Mesenchymal stem cell (in vitro differentiated cells and primary cell): ENCODE measurements around the gene ZNF879.

Experiments
- DNase-seq: peaks from one replicate; pipeline ENCODE4 v3.0.0-alpha.2; 2013
- H2AFZ ChIP-seq: one replicate; pipeline ENCODE4 v1.6.1; 2013; ENCODE audit warnings: low read depth, mild to moderate bottlenecking, control low read depth, inconsistent platforms, low read length, moderate library complexity
- H2AK5ac ChIP-seq: 2 replicates; pipeline ENCODE4 v1.6.1; 2013; ENCODE audit warnings: low read length, moderate library complexity, mild to moderate bottlenecking, inconsistent platforms; ENCODE audit not compliant: severe bottlenecking
- H2BK120ac ChIP-seq: one replicate; pipeline ENCODE4 v1.6.1; 2013; ENCODE audit warnings: low read depth, mild to moderate bottlenecking, inconsistent platforms, low read length, moderate library complexity
- H2BK12ac ChIP-seq, 2 experiments: one replicate each; pipeline ENCODE4 v1.6.1; 2013; ENCODE audit warnings: inconsistent platforms in 2 of 2, low read length in 2 of 2, mild to moderate bottlenecking in 2 of 2, moderate library complexity in 2 of 2, control low read depth in 1 of 2
- H2BK15ac ChIP-seq: one replicate; pipeline ENCODE4 v1.6.1; 2013; ENCODE audit warnings: mild to moderate bottlenecking, low read depth, inconsistent platforms; ENCODE audit not compliant: poor library complexity, severe bottlenecking
- H2BK5ac ChIP-seq: 2 replicates; pipeline ENCODE4 v1.6.1; 2013; ENCODE audit warnings: low read depth, mild to moderate bottlenecking, low read length, control low read depth, inconsistent platforms; ENCODE audit not compliant: poor library complexity, severe bottlenecking
- H3K14ac ChIP-seq, 2 experiments: one replicate each; pipeline ENCODE4 v1.6.1; 2013; ENCODE audit warnings: inconsistent platforms in 2 of 2, low read length in 2 of 2, control low read depth in 1 of 2, mild to moderate bottlenecking in 1 of 2, moderate library complexity in 1 of 2
- H3K18ac ChIP-seq, 2 experiments: one replicate each; pipeline ENCODE4 v1.6.1; 2013; ENCODE audit warnings: inconsistent platforms in 2 of 2, low read length in 2 of 2, control low read depth in 1 of 2, low read depth in 1 of 2, mild to moderate bottlenecking in 1 of 2
- H3K23ac ChIP-seq, 2 experiments: one replicate each; pipeline ENCODE4 v1.6.1; 2013; ENCODE audit warnings: inconsistent platforms in 2 of 2, low read length in 2 of 2, mild to moderate bottlenecking in 2 of 2, moderate library complexity in 2 of 2, control low read depth in 1 of 2
- H3K27ac ChIP-seq: 2 replicates; pipeline ENCODE4 v1.5.1; 2013; ENCODE audit warnings: mild to moderate bottlenecking, moderate library complexity, low read length, control low read depth, inconsistent platforms; ENCODE audit not compliant: poor library complexity, severe bottlenecking
- H3K27me3 ChIP-seq, 2 experiments: 2 replicates each; pipeline versions ENCODE4 v1.6.1 to v1.7.0; 2013; ENCODE audit warnings: low read length in 2 of 2, mild to moderate bottlenecking in 2 of 2, moderate library complexity in 2 of 2, control low read depth in 1 of 2, inconsistent platforms in 1 of 2; ENCODE audit not compliant: control insufficient read depth in 1 of 2, insufficient read depth in 1 of 2
- H3K36me3 ChIP-seq, 2 experiments: 2 replicates each; pipeline versions ENCODE4 v1.6.1 to v1.7.0; 2013; ENCODE audit warnings: low read length in 2 of 2, control low read depth in 1 of 2, inconsistent platforms in 1 of 2, low read depth in 1 of 2, mild to moderate bottlenecking in 1 of 2; ENCODE audit not compliant: insufficient read depth in 2 of 2, control insufficient read depth in 1 of 2
- H3K4ac ChIP-seq, 2 experiments: one replicate each; pipeline ENCODE4 v1.6.1; 2013; ENCODE audit warnings: inconsistent platforms in 2 of 2, low read length in 2 of 2, mild to moderate bottlenecking in 2 of 2, moderate library complexity in 2 of 2, control low read depth in 1 of 2, low read depth in 1 of 2
- H3K4me1 ChIP-seq: 2 replicates; pipeline ENCODE4 v1.6.1; 2013; ENCODE audit warnings: low read depth, low read length, control low read depth; ENCODE audit not compliant: control insufficient read depth, insufficient read depth
- H3K4me2 ChIP-seq: 2 replicates; pipeline ENCODE4 v1.6.1; 2013; ENCODE audit warnings: low read length, mild to moderate bottlenecking, inconsistent platforms; ENCODE audit not compliant: poor library complexity, severe bottlenecking
- H3K4me3 ChIP-seq, 2 experiments: 2 replicates each; pipeline versions ENCODE4 v1.5.1 to v1.7.0; 2013; ENCODE audit warnings: low read length in 2 of 2, mild to moderate bottlenecking in 2 of 2, control low read depth in 1 of 2, low read depth in 1 of 2; ENCODE audit not compliant: insufficient read depth in 1 of 2
- H3K79me1 ChIP-seq: replicated peaks from 2 replicates; pipeline ENCODE4 v1.6.1; 2013; ENCODE audit warnings: mild to moderate bottlenecking, control low read depth, low read length, inconsistent platforms; ENCODE audit not compliant: poor library complexity, severe bottlenecking
- H3K9ac ChIP-seq: 2 replicates; pipeline ENCODE4 v1.7.0; 2013; ENCODE audit warnings: mild to moderate bottlenecking, low read length, moderate library complexity
- H3K9me3 ChIP-seq: 2 replicates; pipeline ENCODE4 v1.7.0; 2013; ENCODE audit warnings: mild to moderate bottlenecking, low read length; ENCODE audit not compliant: control insufficient read depth
- H4K8ac ChIP-seq: one replicate; pipeline ENCODE4 v1.6.1; 2013; ENCODE audit warnings: inconsistent platforms, mild to moderate bottlenecking, low read length, moderate library complexity
- H4K91ac ChIP-seq: one replicate; pipeline ENCODE4 v1.6.1; 2013; ENCODE audit warnings: mild to moderate bottlenecking, low read length, inconsistent platforms
- WGBS: methylation state at CpG from one replicate; pipeline ENCODE4 v1.1.7; 2013; ENCODE audit warnings: mixed read lengths; 5-methylcytosine and 5-hydroxymethylcytosine counted together

ZNF879 gene

GRCh38 chr5:178993955-178994579 lies 29.5 kb upstream of the ZNF879 start:
- H3K79me1 ChIP-seq: no peaks in the 10 kb centered on the region
- no peak overlapping the region for H3K14ac ChIP-seq
- no peak overlapping the region for H2AK5ac ChIP-seq

GRCh38 chr5:178994580-178995340 lies 28.8 kb upstream of the ZNF879 start, which contains the start of gene GRM6:
Gene GRM6 (minus strand): TSS chr5:178995320. CDS start chr5:178994944, 376 bp downstream.
- WGBS: 73% methylated on average over 75 of the region's 97 CpGs
- no peak within 1 kb of the TSS for H4K91ac ChIP-seq

More at GRCh38 chr5:178993955-178994579, 29.5 kb upstream of the ZNF879 start:
- peaks cover 2% of the 10 kb centered on the region for H3K4me1 ChIP-seq
- H2BK120ac ChIP-seq: no peak overlapping the region
- DNase-seq: no peak
- no peak overlapping the region for H4K8ac ChIP-seq
- no peak overlapping the region for H3K4me3 ChIP-seq
- H3K23ac ChIP-seq: no peak overlapping the region
- no peaks in the 10 kb centered on the region for H3K36me3 ChIP-seq
- H4K91ac ChIP-seq: no peak overlapping the region
- H2BK12ac ChIP-seq: no peak overlapping the region
- H3K27ac ChIP-seq: no peak overlapping the region
- no peak overlapping the region for H2BK5ac ChIP-seq
- H2BK15ac ChIP-seq: no peak overlapping the region
- peaks cover 5 to 23% of the 10 kb centered on the region in 2 experiments for H3K27me3 ChIP-seq
- H3K4ac ChIP-seq: no peak overlapping the region
- peaks cover 25% of the 10 kb centered on the region for H3K9me3 ChIP-seq
- H2AFZ ChIP-seq: no peak overlapping the region
- H3K9ac ChIP-seq: no peak overlapping the region
- no peak overlapping the region for H3K4me2 ChIP-seq
- no peak overlapping the region for H3K18ac ChIP-seq
- WGBS: 83% methylated on average over 53 of the region's 53 CpGs

GRCh38 chr5:178995341-178995690 lies 28.3 kb upstream of the ZNF879 start:
- H3K9me3 ChIP-seq: peaks cover 17% of the 10 kb centered on the region
- no peak overlapping the region for H2AK5ac ChIP-seq
- H4K8ac ChIP-seq: no peak overlapping the region
- no peak overlapping the region for H3K4me3 ChIP-seq
- H4K91ac ChIP-seq: no peak overlapping the region
- H3K9ac ChIP-seq: no peak overlapping the region
- H3K36me3 ChIP-seq: no peaks in the 10 kb centered on the region
- no peak overlapping the region for H3K4me2 ChIP-seq
- H2BK15ac ChIP-seq: no peak overlapping the region
- no peak overlapping the region for H3K27ac ChIP-seq
- H2AFZ ChIP-seq: no peak overlapping the region
- no peak overlapping the region for H3K14ac ChIP-seq
- H3K27me3 ChIP-seq: peaks cover 5 to 23% of the 10 kb centered on the region in 2 experiments
- no peak overlapping the region for H2BK120ac ChIP-seq
- no peaks in the 10 kb centered on the region for H3K79me1 ChIP-seq
- H2BK12ac ChIP-seq: no peak overlapping the region
- no peak overlapping the region for H3K4ac ChIP-seq
- no peak overlapping the region for H3K23ac ChIP-seq
- no peak overlapping the region for H3K18ac ChIP-seq
- WGBS: 38% methylated on average over 6 of the region's 6 CpGs
- no peak overlapping the region for H2BK5ac ChIP-seq
- H3K4me1 ChIP-seq: peaks cover 2% of the 10 kb centered on the region
- no peak for DNase-seq

More at GRCh38 chr5:178994580-178995340, 28.8 kb upstream of the ZNF879 start, which contains the start of gene GRM6:
- H3K4ac ChIP-seq: no peak within 1 kb of the TSS
- H4K8ac ChIP-seq: no peak within 1 kb of the TSS
- H3K36me3 ChIP-seq: no peaks in the 10 kb centered on the region
- H3K4me2 ChIP-seq: no peak within 1 kb of the TSS
- H3K27ac ChIP-seq: no peak within 1 kb of the TSS
- H2BK12ac ChIP-seq: no peak within 1 kb of the TSS
- H3K4me3 ChIP-seq: no peak within 1 kb of the TSS
- H2BK15ac ChIP-seq: no peak within 1 kb of the TSS
- DNase-seq: no peak
- no peak within 1 kb of the TSS for H3K23ac ChIP-seq
- no peak within 1 kb of the TSS for H3K18ac ChIP-seq
- H3K9ac ChIP-seq: no peak within 1 kb of the TSS
- H2BK120ac ChIP-seq: no peak within 1 kb of the TSS
- no peak within 1 kb of the TSS for H2BK5ac ChIP-seq
- H3K79me1 ChIP-seq: no peaks in the 10 kb centered on the region
- peaks cover 20% of the 10 kb centered on the region for H3K9me3 ChIP-seq
- peaks cover 5 to 23% of the 10 kb centered on the region in 2 experiments for H3K27me3 ChIP-seq
- H3K4me1 ChIP-seq: peaks cover 2% of the 10 kb centered on the region
- H2AK5ac ChIP-seq: no peak within 1 kb of the TSS
- H3K14ac ChIP-seq: no peak within 1 kb of the TSS
- no peak within 1 kb of the TSS for H2AFZ ChIP-seq

DNA sequence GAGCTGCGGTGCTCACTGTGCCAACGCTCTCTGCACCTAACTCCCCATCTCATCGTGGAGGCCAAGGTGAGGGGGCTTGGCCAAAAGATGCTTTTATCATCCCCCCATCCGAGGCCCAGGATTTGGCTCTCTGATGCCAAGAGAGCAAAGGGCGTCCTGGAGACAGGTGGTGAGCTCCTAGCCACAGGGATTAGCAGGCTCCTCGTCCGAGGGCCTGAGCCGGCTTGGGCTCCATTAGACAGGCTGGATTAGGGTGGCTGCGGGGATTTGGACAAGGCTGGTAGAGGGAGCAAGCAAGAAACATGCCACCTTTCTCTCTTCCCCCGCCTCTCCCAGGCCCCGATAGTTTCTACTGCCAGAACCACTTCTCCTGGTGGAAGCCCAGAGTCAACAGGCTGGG lies 27.4 kb upstream of the ZNF879 start:
- Histone ChIP-seq H2BK5ac (no peak overlapping the region), H2BK120ac (no peak overlapping the region), H3K9ac (no peak overlapping the region), H3K23ac (no peak overlapping the region), H3K36me3 (no peaks in the 10 kb centered on the region), H3K27ac (no peak overlapping the region), H3K4ac (no peak overlapping the region), H2AFZ (no peak overlapping the region), H3K4me1 (peaks cover 2% of the 10 kb centered on the region), H3K18ac (no peak overlapping the region), H2BK12ac (no peak overlapping the region), H3K4me2 (no peak overlapping the region), H3K27me3 (peaks cover 5 to 23% of the 10 kb centered on the region in 2 experiments), H2AK5ac (no peak overlapping the region), H3K79me1 (no peaks in the 10 kb centered on the region), H4K8ac (no peak overlapping the region), H3K14ac (no peak overlapping the region), H2BK15ac (no peak overlapping the region), H4K91ac (no peak overlapping the region), H3K4me3 (no peak overlapping the region), H3K9me3 (peaks cover 24% of the 10 kb centered on the region)
- DNase-seq: no peak
- 76% methylated on average over 8 of the region's 11 CpGs for WGBS
